ENCODE results near the gene CRACDL. TPM values are rescaled to one million over a fixed set of nuclear protein-coding genes. Genes with fewer than 3 reads are reported as not detected.

The CRACDL gene
- polyA plus RNA-seq, 3 donors from 2014 or later: 0.40 to 0.80 TPM; not detected in 1

GRCh38 chr2:98921062-98921461 lies 15.0 kb downstream of the CRACDL start:
- Mint-ChIP-seq H3K4me3 (no peak overlapping the region), H3K36me3 (no peaks in the 10 kb centered on the region), H3K27ac (no peak overlapping the region), H3K27me3 (ENCODE audit: low read depth in 3 of 3) (peaks cover 0 to 3% (median 0%) of the 10 kb centered on the region in 3 donors), H3K9me3 (peaks cover 0 to 2% (median 0%) of the 10 kb centered on the region in 6 donors), H3K4me1 (no peaks in the 10 kb centered on the region)
- DNase-seq: no peak

GRCh38 chr2:98917031-98917471 lies 19.0 kb downstream of the CRACDL start:
- no peak for DNase-seq
- Mint-ChIP-seq H3K27me3 (ENCODE audit: low read depth in 3 of 3) (peaks cover 0 to 12% (median 2%) of the 10 kb centered on the region in 3 donors), H3K27ac (peak overlapping the region in 1 of 6 donors; percentile 6), H3K36me3 (no peaks in the 10 kb centered on the region), H3K9me3 (no peaks in the 10 kb centered on the region), H3K4me1 (peaks cover 0 to under 1% of the 10 kb centered on the region in 2 donors), H3K4me3 (no peak overlapping the region)

- H3K36me3 Mint-ChIP-seq: no peaks in the 10 kb centered on the region
- H3K27ac Mint-ChIP-seq: no peak overlapping the region
- H3K4me3 Mint-ChIP-seq: no peak overlapping the region
- no peaks in the 10 kb centered on the region for H3K9me3 Mint-ChIP-seq
- peaks cover 2 to 15% (median 4%) of the 10 kb centered on the region in 3 donors for H3K27me3 Mint-ChIP-seq (ENCODE audit: low read depth in 3 of 3)
- peaks cover 4 to 11% of the 10 kb centered on the region in 2 donors for H3K4me1 Mint-ChIP-seq
- DNase-seq: no peak
Measured at GRCh38 chr2:98915751-98916358, 20.2 kb downstream of the CRACDL start.

GRCh38 chr2:98914713-98915580 lies 21.1 kb downstream of the CRACDL start:
- Mint-ChIP-seq H3K4me1 (peaks cover 4 to 11% of the 10 kb centered on the region in 2 donors), H3K4me3 (no peak overlapping the region), H3K27me3 (ENCODE audit: low read depth in 3 of 3) (peaks cover 2 to 15% (median 7%) of the 10 kb centered on the region in 3 donors), H3K9me3 (no peaks in the 10 kb centered on the region), H3K36me3 (no peaks in the 10 kb centered on the region), H3K27ac (no peak overlapping the region)
- DNase-seq: no peak

- Mint-ChIP-seq H3K4me3 (no peak overlapping the region), H3K27me3 (ENCODE audit: low read depth in 3 of 3) (peaks cover 2 to 15% (median 12%) of the 10 kb centered on the region in 3 donors), H3K4me1 (peaks cover 8 to 18% of the 10 kb centered on the region in 2 donors), H3K9me3 (no peaks in the 10 kb centered on the region), H3K36me3 (no peaks in the 10 kb centered on the region), H3K27ac (no peak overlapping the region)
- DNase-seq: no peak
Measured at GRCh38 chr2:98913916-98914712, 21.9 kb downstream of the CRACDL start.

- H3K36me3 Mint-ChIP-seq: no peaks in the 10 kb centered on the region
- H3K4me3 Mint-ChIP-seq: no peak overlapping the region
- H3K9me3 Mint-ChIP-seq: no peaks in the 10 kb centered on the region
- DNase-seq: no peak
- peaks cover 8 to 23% of the 10 kb centered on the region in 2 donors for H3K4me1 Mint-ChIP-seq
- H3K27me3 Mint-ChIP-seq (ENCODE audit: low read depth in 3 of 3): peaks cover 2 to 15% (median 13%) of the 10 kb centered on the region in 3 donors
- no peak overlapping the region for H3K27ac Mint-ChIP-seq
Measured at GRCh38 chr2:98912957-98913915, 22.8 kb downstream of the CRACDL start.

- H3K27ac Mint-ChIP-seq: no peak overlapping the region
- H3K4me3 Mint-ChIP-seq: no peak overlapping the region
- H3K36me3 Mint-ChIP-seq: no peaks in the 10 kb centered on the region
- no peak for DNase-seq
- peaks cover 2 to 15% (median 14%) of the 10 kb centered on the region in 3 donors for H3K27me3 Mint-ChIP-seq (ENCODE audit: low read depth in 3 of 3)
- H3K9me3 Mint-ChIP-seq: no peaks in the 10 kb centered on the region
- peaks cover 8 to 23% of the 10 kb centered on the region in 2 donors for H3K4me1 Mint-ChIP-seq
Measured at GRCh38 chr2:98912221-98912851, 23.7 kb downstream of the CRACDL start.

- peaks cover 2 to 15% (median 14%) of the 10 kb centered on the region in 3 donors for H3K27me3 Mint-ChIP-seq (ENCODE audit: low read depth in 3 of 3)
- H3K27ac Mint-ChIP-seq: no peak overlapping the region
- no peak overlapping the region for H3K4me3 Mint-ChIP-seq
- H3K36me3 Mint-ChIP-seq: no peaks in the 10 kb centered on the region
- no peaks in the 10 kb centered on the region for H3K9me3 Mint-ChIP-seq
- DNase-seq: peak; percentile 10 to 32 (median 28)
- peaks cover 8 to 23% of the 10 kb centered on the region in 2 donors for H3K4me1 Mint-ChIP-seq
Measured at GRCh38 chr2:98911376-98912154, 24.5 kb downstream of the CRACDL start.

GRCh38 chr2:98911126-98911375 lies 25.0 kb downstream of the CRACDL start:
- no peak for DNase-seq
- H3K36me3 Mint-ChIP-seq: no peaks in the 10 kb centered on the region
- H3K27me3 Mint-ChIP-seq (ENCODE audit: low read depth in 3 of 3): peaks cover 2 to 16% (median 15%) of the 10 kb centered on the region in 3 donors
- peaks cover 8 to 23% of the 10 kb centered on the region in 2 donors for H3K4me1 Mint-ChIP-seq
- H3K9me3 Mint-ChIP-seq: no peaks in the 10 kb centered on the region
- H3K27ac Mint-ChIP-seq: no peak overlapping the region
- H3K4me3 Mint-ChIP-seq: no peak overlapping the region

GRCh38 chr2:98910349-98911125 lies 25.5 kb downstream of the CRACDL start:
- Mint-ChIP-seq H3K4me1 (peaks cover 8 to 23% of the 10 kb centered on the region in 2 donors), H3K27ac (no peak overlapping the region), H3K27me3 (ENCODE audit: low read depth in 3 of 3) (peaks cover 2 to 17% (median 12%) of the 10 kb centered on the region in 3 donors), H3K4me3 (no peak overlapping the region), H3K36me3 (no peaks in the 10 kb centered on the region), H3K9me3 (no peaks in the 10 kb centered on the region)
- no peak for DNase-seq

GRCh38 chr2:98909317-98910211 lies 26.5 kb downstream of the CRACDL start:
- no peak overlapping the region for H3K4me3 Mint-ChIP-seq
- H3K27ac Mint-ChIP-seq: no peak overlapping the region
- peaks cover 8 to 23% of the 10 kb centered on the region in 2 donors for H3K4me1 Mint-ChIP-seq
- H3K27me3 Mint-ChIP-seq (ENCODE audit: low read depth in 3 of 3): peaks cover 2 to 16% (median 10%) of the 10 kb centered on the region in 3 donors
- no peak for DNase-seq
- no peaks in the 10 kb centered on the region for H3K9me3 Mint-ChIP-seq
- H3K36me3 Mint-ChIP-seq: no peaks in the 10 kb centered on the region
